ENCODE data around the gene AQP2.

- TF ChIP-seq POLR2A (IDR thresholded peaks at IDR 0.05; ENCODE audit: low read depth, low read length): no peak
- TF ChIP-seq CTCF (conservative IDR thresholded peaks at IDR 0.05; ENCODE audit: low read depth, low read length): no peak
- TF ChIP-seq CEBPB (IDR thresholded peaks at IDR 0.05; ENCODE audit: low read depth, low read length): no peak
- TF ChIP-seq RAD21 (IDR thresholded peaks at IDR 0.05; ENCODE audit: low read length): no peak
- no peak for TF ChIP-seq SMC3 (IDR thresholded peaks at IDR 0.05; ENCODE audit: low read depth, low read length)
- no peak for TF ChIP-seq MAFK (IDR thresholded peaks at IDR 0.05; ENCODE audit: low read depth, low read length)
- no peak for TF ChIP-seq CHD1 (IDR thresholded peaks at IDR 0.05; ENCODE audit: low read depth, low read length)
- TF ChIP-seq USF2 (IDR thresholded peaks at IDR 0.05; ENCODE audit: low read depth, low read length): no peak
- no peak for TF ChIP-seq MXI1 (IDR thresholded peaks at IDR 0.05; ENCODE audit: borderline replicate concordance, low read depth, low read length)
- no peak for TF ChIP-seq MAZ (IDR thresholded peaks at IDR 0.05; ENCODE audit: borderline replicate concordance, low read depth, low read length)
These were observed 671 bp upstream of the AQP2 start for GRCh38 chr12:49949866-49950265.

Data from IMR-90 (cell line).